Measurements from ENCODE around the gene RHOG. TPM values are rescaled to one million over a fixed set of nuclear protein-coding genes. Genes with fewer than 3 reads are reported as not detected.

Gene RHOG
- total and polyA plus RNA-seq, 9 of the 15 experiments (the other 6 are each of a cell fraction or from before 2014, with no cell fraction given), result 22.6 to 162 (median 80.3) TPM

DNA sequence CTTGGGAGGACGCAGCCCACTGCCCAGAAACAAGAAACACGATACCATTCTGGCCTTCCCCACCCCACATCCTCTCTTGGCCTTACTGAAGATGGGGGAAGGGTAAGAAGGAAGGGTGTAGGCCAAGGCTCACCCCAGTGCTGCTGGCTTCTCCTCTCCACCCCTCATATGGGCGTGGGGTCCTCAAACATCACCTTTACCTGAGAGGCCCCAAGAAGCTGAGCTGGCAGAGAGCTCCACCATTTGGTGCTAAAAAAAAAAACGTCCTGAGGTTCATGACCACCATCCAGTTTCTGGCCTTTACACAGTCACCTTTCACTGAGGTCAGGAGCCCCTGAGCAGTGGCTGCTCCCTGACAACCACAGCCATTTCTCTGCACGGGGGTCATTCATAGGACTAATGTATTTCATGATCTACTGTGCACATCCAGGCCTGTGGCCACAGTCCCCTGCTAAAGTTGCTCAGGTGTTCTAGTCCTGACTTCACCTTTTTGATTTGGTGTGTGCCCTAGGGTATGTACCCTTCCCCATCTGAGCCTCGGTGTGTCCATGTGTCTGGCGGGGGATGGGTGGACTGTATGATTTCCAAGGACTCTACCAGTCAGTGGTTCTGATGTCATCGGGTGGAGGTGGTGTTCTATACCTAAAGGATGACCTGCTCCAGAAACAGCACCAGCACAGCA, 15.1 kb downstream of the RHOG start (continued):
- no peak for TF ChIP-seq SMARCC2 (IDR thresholded peaks at IDR 0.05; ENCODE audit: low read depth)
- no peak for TF ChIP-seq FOS (IDR thresholded peaks at IDR 0.05; ENCODE audit: extremely low read depth, insufficient read length)
- TF ChIP-seq SOX6 (IDR thresholded peaks at IDR 0.05), result no peak
- peak; percentile 73 for TF ChIP-seq POLR2A (conservative IDR thresholded peaks at IDR 0.05)
- TF ChIP-seq RBBP5 (IDR thresholded peaks at IDR 0.05; ENCODE audit: borderline replicate concordance, insufficient read depth, low read length, poor library complexity, severe bottlenecking), result no peak
- TF ChIP-seq ZEB2 (IDR thresholded peaks at IDR 0.05), result no peak
- TF ChIP-seq ZNF436 (CRISPR knock-in tag; IDR thresholded peaks at IDR 0.05), result no peak
- no peak for TF ChIP-seq PKNOX1 (IDR thresholded peaks at IDR 0.05)
- no peak for TF ChIP-seq PHTF2 (CRISPR knock-in tag; IDR thresholded peaks at IDR 0.05)
- no peak for TF ChIP-seq RBM17 (IDR thresholded peaks at IDR 0.05; ENCODE audit: borderline replicate concordance, low read depth, low read length)
- TF ChIP-seq ZBTB1 (CRISPR knock-in tag; IDR thresholded peaks at IDR 0.05; ENCODE audit: borderline replicate concordance, low read depth), result no peak
- TF ChIP-seq POLR2B (IDR thresholded peaks at IDR 0.05; ENCODE audit: low read depth, partially characterized antibody), result peak; percentile 16
- peak; percentile 49; the same call in 1 of the 2 replicates for TF ChIP-seq CHD2 (IDR thresholded peaks at IDR 0.05; ENCODE audit: low read depth, low read length)
- TF ChIP-seq PRPF4 (IDR thresholded peaks at IDR 0.05; ENCODE audit: insufficient read depth, low read depth, low read length, poor library complexity, severe bottlenecking), result no peak
- peak; percentile 46 for TF ChIP-seq RBFOX2 (IDR thresholded peaks at IDR 0.05; ENCODE audit: low read depth, low read length)
- TF ChIP-seq BCLAF1 (IDR thresholded peaks at IDR 0.05; ENCODE audit: borderline replicate concordance in 1 of 2, control insufficient read depth in 1 of 2, low read depth in 2 of 2, low read length in 1 of 2), result 0 out of 4 replicates have a peak, but pooled peaks of 1 of the 2 experiments have one; percentile 29
- no peak for TF ChIP-seq ZNF79 (CRISPR knock-in tag; IDR thresholded peaks at IDR 0.05; ENCODE audit: low read depth)
- TF ChIP-seq ZNF57 (CRISPR knock-in tag; IDR thresholded peaks at IDR 0.05), result no peak
- TF ChIP-seq MTF1 (CRISPR knock-in tag; IDR thresholded peaks at IDR 0.05; ENCODE audit: borderline replicate concordance), result no peak
- TF ChIP-seq, protein P1, sequence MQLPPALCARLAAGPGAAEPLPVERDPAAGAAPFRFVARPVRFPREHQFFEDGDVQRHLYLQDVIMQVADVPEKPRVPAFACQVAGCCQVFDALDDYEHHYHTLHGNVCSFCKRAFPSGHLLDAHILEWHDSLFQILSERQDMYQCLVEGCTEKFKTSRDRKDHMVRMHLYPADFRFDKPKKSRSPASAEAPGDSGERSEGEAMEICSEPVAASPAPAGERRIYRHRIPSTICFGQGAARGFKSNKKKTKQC (CRISPR knock-in tag; IDR thresholded peaks at IDR 0.05), result no peak; the same call in 1 of the 2 replicates
- TF ChIP-seq PTRF (tag; IDR thresholded peaks at IDR 0.05), result no peak
- TF ChIP-seq CCAR2 (IDR thresholded peaks at IDR 0.05; ENCODE audit: low read depth, low read length), result no peak
- TF ChIP-seq DDX20 (tag; IDR thresholded peaks at IDR 0.05; ENCODE audit: low read depth), result no peak
- TF ChIP-seq SMARCB1 (IDR thresholded peaks at IDR 0.05; ENCODE audit: insufficient read length, low read depth), result no peak

All from K562 (cell line).